ENCODE results near the gene LEMD1.

DNA sequence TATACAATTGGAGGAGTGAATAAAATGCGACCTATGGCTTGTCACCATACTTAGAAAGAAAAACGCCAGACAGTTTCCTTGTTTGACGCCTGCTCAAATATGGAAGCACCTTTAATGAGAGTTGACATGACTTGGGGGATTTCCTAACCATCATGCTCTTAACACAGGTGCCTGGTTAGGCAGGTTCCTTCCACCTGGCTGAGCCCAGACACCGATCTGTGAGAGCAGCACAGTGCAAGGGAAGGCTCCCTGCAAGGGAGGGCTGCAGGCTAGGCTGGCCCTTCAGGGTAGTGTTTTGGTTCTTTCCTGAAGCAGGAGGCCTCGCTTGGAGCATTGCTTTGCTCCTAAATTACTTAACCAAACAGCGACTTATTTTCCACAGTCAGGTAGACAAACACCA is 40.6 kb downstream of the LEMD1 start:
- TF ChIP-seq, protein P1, sequence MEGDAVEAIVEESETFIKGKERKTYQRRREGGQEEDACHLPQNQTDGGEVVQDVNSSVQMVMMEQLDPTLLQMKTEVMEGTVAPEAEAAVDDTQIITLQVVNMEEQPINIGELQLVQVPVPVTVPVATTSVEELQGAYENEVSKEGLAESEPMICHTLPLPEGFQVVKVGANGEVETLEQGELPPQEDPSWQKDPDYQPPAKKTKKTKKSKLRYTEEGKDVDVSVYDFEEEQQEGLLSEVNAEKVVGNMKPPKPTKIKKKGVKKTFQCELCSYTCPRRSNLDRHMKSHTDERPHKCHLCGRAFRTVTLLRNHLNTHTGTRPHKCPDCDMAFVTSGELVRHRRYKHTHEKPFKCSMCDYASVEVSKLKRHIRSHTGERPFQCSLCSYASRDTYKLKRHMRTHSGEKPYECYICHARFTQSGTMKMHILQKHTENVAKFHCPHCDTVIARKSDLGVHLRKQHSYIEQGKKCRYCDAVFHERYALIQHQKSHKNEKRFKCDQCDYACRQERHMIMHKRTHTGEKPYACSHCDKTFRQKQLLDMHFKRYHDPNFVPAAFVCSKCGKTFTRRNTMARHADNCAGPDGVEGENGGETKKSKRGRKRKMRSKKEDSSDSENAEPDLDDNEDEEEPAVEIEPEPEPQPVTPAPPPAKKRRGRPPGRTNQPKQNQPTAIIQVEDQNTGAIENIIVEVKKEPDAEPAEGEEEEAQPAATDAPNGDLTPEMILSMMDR (IDR thresholded peaks at IDR 0.05; ENCODE audit: poor library complexity, severe bottlenecking) = no peak
- TF ChIP-seq POLR2AphosphoS5 (IDR thresholded peaks at IDR 0.05) (no peak), RAD21 (conservative IDR thresholded peaks at IDR 0.05) (no peak)
- TF ChIP-seq, protein P2, sequence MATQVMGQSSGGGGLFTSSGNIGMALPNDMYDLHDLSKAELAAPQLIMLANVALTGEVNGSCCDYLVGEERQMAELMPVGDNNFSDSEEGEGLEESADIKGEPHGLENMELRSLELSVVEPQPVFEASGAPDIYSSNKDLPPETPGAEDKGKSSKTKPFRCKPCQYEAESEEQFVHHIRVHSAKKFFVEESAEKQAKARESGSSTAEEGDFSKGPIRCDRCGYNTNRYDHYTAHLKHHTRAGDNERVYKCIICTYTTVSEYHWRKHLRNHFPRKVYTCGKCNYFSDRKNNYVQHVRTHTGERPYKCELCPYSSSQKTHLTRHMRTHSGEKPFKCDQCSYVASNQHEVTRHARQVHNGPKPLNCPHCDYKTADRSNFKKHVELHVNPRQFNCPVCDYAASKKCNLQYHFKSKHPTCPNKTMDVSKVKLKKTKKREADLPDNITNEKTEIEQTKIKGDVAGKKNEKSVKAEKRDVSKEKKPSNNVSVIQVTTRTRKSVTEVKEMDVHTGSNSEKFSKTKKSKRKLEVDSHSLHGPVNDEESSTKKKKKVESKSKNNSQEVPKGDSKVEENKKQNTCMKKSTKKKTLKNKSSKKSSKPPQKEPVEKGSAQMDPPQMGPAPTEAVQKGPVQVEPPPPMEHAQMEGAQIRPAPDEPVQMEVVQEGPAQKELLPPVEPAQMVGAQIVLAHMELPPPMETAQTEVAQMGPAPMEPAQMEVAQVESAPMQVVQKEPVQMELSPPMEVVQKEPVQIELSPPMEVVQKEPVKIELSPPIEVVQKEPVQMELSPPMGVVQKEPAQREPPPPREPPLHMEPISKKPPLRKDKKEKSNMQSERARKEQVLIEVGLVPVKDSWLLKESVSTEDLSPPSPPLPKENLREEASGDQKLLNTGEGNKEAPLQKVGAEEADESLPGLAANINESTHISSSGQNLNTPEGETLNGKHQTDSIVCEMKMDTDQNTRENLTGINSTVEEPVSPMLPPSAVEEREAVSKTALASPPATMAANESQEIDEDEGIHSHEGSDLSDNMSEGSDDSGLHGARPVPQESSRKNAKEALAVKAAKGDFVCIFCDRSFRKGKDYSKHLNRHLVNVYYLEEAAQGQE (IDR thresholded peaks at IDR 0.05; ENCODE audit: borderline replicate concordance) = no peak
